GM18868 (cell line): ENCODE data around the gene ARMC9.
"Not testable (repeated sequence)": the region's sequence is repeated elsewhere in the genome, so short reads cannot be mapped to it uniquely, and the experiment has no call there.

Experiments used
- ATAC-seq: cut with Tn5 transposase; IDR thresholded peaks from one replicate; pipeline ENCODE4 v1.9.1; 2021; ENCODE audit warnings: mild to moderate bottlenecking, moderate library complexity; ENCODE audit not compliant: unreplicated experiment

ARMC9 gene

GRCh38 chr2:231239751-231240150 lies 41.3 kb downstream of the ARMC9 start:
- ATAC-seq: no peak

GRCh38 chr2:231241755-231242507 lies 43.5 kb downstream of the ARMC9 start:
- ATAC-seq: no peak

GRCh38 chr2:231243866-231244265 lies 45.4 kb downstream of the ARMC9 start:
- ATAC-seq: no peak

GRCh38 chr2:231244382-231245248 lies 46.2 kb downstream of the ARMC9 start:
- ATAC-seq: no peak

DNA sequence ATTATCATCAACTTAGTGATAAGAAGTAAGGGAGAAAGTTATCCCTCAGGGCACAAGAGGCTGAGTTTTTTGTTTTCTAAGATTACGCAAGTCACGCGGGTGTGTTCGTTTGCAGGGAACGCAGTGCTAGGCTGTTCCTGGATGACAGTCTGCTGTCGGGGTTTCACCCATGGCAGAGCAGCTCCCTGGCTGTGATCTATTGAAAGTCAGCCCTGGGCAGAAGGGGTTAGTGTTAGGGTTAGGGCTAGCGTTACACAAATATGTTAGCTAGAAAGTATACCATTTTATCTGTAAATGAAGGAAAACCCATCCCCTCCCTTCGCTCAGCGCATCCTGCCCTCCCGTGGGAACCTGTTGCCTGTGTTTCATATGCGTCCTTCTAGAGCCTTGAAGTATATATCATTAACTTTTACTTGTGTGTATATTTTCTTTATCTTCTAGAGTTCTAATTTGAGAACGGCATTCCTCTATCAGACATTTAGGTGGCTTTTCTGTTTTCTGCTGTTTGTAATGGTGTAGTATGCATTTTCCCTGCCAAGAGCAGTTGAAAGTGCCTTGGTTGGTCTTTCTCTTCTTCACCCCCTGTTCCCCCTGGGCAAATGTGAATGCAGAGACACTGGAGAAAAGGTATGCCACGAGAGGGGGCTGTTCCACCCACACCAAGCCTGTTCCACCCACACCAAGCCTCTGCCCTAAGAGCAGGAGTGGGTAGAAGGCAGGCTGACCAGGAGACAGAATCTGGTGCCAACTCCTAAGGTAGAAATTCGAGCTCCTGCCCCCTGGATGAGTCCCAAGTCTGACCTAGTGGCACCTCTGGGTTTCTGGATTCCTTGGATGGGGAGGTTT lies 47.0 kb downstream of the ARMC9 start:
- no peak for ATAC-seq

DNA sequence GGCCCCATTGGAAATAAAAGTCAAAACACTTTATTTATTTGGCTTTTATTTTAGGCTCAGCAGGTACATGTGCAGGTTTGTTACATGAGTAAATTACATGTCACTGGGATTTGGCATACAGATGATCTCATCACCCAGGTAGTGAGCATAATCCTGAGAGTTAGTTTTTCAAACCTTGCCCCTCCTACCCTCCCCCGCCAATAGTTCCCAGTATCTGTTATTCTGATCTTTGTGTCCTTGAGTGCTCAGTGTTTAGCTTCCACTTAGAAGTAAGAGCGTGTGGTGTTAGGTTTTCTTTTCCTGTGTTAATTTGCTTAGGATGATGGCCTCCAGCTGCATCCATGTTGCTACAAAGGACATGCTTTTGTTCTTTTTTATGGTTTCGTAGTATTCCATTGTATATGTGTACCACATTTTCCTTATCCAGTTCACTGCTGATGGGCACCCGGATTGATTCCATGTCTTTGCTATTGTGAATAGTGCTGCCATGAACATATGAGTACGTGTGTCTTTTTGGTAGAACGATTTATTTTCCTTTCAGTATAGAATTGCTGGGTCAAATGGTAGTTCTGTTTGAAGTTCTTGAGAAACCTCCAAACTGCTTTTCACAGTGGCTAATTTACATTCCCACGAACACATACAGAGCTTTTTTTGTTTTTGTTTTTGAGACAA lies 47.9 kb downstream of the ARMC9 start:
- ATAC-seq: no peak

DNA sequence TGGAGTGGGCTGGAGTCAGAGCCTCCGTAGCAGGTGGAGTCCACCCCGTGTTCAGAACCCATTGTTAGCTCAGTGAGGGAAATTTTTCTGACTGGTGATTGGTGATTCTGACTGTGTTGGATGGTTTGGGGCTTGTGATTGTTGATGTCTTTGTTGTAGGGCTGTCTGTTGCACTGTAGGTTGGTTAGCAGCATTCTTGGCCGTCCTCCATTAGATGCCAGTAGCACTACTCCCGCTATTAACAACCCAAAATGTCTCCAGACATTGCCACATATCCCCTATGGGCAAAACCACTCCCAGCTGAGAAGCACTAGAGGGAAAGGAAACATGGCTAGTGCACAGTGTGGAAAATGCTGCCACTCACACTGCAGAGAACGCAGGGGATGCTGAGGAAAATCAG lies 51.7 kb downstream of the ARMC9 start:
- ATAC-seq: no peak

GRCh38 chr2:231250698-231251097 lies 52.3 kb downstream of the ARMC9 start:
- no peak for ATAC-seq

DNA sequence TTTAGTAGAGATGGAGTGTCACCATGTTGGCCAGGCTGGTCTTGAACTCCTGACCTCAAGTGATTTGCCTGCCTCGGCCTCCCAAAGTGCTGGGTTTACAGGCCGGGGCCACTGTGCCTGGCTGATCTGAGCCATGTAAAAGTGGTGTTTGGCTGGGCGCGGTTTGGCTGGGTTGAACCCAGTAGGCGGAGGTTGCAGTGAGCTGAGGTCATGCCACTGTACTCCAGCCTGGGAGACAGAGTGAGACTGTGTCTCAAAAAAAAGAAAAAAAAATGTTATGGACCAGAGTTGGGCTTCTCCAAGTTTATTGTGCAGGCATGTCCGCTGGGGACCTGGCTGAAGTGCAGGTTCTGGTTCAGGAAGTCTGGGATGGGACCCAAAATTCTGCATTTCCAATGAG lies 54.9 kb downstream of the ARMC9 start:
- ATAC-seq: not testable (repeated sequence)

- ATAC-seq: no peak
Observed at GRCh38 chr2:231256494-231256893, 58.1 kb downstream of the ARMC9 start.

DNA sequence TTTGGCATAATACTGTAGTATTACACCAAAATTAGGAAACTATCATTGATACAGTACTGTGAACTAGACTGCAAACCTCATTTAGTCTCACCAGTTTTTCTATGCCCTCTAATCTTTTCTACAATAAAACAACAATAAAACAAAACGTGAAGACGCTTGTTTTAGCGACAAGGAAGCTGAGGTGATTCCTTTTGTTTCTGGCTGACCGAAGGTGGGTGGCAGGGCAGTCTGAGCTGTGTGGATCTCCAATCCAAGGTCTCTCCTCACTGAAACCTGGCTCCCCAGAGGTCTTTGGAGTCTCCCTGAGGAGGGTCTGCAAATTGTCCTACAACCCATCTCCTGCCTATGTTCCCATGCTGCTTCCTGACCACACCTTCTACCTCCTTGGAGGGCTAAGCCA lies 59.3 kb downstream of the ARMC9 start:
- ATAC-seq: no peak

DNA sequence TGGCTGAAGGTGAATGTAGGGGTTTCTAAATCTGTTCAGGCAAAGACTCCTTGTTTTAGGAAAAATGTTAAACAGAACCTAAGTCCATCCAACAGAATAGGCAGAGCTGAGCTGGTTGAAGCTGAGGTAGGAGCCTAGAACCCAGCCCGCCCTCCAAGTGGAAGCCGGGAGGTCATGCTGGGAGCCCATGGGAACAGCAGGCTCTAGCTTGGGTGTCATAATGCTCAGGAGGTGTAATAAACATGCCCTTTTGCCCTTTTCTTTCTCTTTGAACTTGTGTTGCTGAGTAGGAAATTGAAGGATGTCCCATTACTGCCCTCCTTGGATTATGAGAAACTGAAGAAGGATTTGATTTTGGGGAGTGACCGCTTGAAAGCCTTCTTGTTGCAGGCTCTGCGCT lies 60.3 kb downstream of the ARMC9 start:
- ATAC-seq: no peak

GRCh38 chr2:231259104-231259503 lies 60.7 kb downstream of the ARMC9 start:
- no peak for ATAC-seq

- ATAC-seq: no peak
Observed at GRCh38 chr2:231260442-231261208, 62.2 kb downstream of the ARMC9 start.

DNA sequence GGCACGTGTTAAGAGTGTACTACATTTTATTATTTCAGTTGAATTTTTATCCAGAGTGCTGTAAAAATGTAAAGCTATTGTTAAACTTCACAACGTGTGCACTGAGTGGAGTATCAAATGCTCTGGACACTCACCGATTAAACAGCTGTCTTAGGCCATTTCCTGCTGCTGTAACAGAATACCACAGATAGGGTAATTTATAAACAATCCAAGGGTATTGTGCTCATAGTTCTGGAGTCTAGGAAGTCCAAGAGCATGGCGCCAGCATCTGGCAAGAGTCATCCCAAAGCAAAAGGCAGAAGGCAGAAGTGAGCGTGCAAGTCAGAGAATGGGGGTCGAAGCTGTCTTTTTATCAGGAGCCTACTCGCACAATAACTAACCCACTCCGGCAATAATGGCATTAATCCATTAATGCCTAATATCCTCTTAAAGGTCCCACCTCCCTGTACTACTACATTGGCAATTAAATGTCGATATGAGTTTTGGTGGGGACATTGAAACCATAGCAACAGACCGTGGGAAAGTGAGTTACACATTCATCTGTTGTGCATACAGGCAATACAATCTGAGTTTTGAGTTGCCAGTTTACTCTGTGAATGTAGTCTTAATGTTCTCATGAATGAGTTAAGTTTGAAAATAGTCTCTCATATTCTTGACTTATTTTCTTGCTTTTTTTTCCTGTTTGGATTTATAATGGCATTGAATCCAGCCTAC lies 64.8 kb downstream of the ARMC9 start:
- ATAC-seq: no peak

DNA sequence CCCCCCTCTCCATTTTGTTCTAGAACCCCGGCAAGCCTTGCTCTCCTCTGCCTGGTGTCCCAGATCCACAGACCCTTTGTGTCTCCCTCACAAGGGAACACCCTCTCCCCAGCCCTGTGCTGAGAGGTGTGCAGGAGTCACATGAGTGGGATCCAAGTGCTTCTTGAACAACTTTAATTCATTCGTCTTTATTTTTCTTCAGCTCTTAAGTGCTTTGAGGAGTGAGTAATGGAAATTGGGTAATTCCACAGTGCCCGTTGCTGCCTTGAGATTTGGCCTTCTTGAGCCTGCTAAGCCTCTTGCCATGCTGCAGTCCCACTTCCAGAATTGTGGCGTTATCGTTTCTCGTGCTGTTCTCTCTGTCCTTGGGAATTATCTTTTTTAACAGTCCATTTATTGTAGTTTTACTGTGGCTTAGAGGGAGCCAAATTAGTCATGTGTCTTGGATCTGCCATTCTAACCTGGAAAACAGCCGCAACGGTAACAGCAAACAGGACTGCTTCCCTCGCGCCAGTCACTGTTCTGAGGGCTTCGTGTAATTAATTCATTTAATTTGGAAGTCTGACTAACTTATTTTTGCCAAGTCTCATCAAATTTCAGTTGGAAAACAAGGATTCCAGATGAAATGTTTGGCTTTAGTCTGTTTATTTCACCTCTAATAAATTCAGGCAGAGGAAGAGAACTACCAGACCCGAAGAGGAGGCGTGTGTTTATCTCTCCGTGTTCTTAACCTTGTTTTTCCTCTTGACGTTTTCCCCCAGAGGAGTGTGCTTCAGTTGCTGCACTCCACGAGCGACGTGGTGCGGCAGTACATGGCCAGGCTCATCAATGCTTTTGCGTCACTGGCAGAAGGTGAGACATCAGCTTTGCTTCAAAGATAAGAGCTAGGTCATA lies 72.0 kb downstream of the ARMC9 start:
- no peak for ATAC-seq

DNA sequence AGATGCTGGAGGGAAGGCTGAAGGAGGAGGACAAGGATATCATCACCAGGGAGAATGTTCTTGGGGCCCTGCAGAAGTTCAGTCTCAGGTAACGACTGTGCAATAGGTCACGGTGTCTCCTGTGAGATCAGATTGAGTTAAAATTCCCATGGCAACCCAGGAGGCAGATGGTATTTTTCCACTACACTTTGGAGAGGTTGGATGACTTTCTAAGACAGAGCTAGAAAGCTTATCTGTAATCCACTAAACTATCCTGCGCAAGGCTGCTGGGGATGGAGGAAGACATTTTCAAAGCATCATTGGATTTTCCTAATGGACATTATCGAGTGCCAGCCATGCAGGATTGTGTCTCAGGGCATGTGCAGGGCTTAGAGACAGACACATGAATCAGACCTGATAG lies 74.6 kb downstream of the ARMC9 start:
- no peak for ATAC-seq

GRCh38 chr2:231276987-231277386 lies 78.6 kb downstream of the ARMC9 start:
- ATAC-seq: no peak
